ENCODE measurements around the gene UQCC2. TPM values are rescaled to one million over a fixed set of nuclear protein-coding genes. Genes with fewer than 3 reads are reported as not detected.

UQCC2 gene
- polyA plus RNA-seq, 1 donor: 65.1 TPM

DNA sequence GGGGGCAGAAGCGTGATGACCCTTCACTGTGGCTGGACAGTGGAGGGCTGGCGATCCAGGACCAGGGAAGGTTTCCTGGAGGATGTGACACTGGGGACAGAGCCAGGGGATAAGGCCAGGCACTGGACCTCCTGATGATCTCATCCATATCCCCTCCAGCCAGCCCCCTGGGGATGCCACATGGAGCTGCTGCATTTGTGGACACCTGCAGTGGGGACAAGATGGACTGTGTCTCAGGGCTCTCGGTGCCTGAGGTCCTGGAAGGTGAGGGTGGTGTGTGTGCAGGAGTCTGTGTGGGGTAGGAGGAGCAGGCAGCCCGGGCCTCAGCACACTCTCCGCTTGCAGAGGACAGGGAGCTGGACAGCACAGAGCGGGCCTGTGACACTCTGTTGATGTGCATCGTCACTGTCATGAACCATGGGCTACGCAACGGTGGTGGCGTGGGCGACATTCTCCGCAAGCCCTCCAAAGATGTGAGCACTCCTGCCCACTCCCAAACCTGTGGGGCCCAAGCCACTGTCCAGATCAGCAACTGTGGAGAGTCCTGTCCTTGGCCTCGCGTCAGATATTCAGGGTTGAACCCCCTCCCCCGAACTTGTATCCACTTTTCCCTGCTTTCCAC lies 19.9 kb downstream of the UQCC2 start:
- DNase-seq: no peak

DNA sequence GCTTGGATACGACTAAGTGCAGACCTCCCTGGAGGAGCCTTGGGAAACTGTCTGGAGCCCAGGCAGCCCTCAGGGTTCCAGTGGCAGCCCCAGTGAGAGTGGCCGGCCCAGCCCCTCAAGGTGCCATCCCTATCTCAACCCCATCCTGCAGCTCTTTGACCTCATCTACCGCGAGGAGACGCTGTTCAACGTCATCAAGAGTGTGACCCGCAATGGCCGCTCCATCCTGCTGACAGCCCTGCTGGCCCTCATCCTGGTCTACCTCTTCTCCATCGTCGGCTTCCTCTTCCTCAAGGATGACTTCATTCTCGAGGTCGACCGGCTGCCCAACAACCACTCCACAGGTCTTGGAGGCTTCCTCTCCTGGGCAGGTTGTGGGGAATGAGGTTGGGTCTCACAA lies 20.7 kb downstream of the UQCC2 start:
- no peak for DNase-seq

DNA sequence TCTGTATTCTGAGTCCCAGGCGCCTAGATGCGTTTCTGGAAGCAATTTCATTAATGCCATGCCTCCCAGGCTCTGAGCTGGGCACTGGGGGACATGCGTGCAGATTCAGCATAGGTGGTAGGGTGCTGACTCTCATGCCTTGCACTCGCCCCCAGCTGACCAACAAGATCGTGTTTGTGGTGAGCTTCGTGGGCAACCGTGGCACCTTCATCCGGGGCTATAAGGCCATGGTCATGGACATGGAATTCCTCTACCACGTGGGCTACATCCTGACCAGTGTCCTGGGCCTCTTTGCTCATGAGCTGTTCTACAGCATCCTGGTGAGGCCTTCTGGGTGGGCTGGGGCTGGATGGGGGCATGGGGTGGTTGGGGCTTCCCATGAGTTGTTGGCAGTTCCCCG lies 21.6 kb downstream of the UQCC2 start:
- DNase-seq: no peak

- DNase-seq: no peak
Measured at GRCh38 chr6:33689148-33689494, 22.4 kb downstream of the UQCC2 start.

GRCh38 chr6:33688451-33689147 lies 22.9 kb downstream of the UQCC2 start:
- DNase-seq: no peak

- no peak for DNase-seq
Measured at GRCh38 chr6:33688006-33688405, 23.5 kb downstream of the UQCC2 start.

DNA sequence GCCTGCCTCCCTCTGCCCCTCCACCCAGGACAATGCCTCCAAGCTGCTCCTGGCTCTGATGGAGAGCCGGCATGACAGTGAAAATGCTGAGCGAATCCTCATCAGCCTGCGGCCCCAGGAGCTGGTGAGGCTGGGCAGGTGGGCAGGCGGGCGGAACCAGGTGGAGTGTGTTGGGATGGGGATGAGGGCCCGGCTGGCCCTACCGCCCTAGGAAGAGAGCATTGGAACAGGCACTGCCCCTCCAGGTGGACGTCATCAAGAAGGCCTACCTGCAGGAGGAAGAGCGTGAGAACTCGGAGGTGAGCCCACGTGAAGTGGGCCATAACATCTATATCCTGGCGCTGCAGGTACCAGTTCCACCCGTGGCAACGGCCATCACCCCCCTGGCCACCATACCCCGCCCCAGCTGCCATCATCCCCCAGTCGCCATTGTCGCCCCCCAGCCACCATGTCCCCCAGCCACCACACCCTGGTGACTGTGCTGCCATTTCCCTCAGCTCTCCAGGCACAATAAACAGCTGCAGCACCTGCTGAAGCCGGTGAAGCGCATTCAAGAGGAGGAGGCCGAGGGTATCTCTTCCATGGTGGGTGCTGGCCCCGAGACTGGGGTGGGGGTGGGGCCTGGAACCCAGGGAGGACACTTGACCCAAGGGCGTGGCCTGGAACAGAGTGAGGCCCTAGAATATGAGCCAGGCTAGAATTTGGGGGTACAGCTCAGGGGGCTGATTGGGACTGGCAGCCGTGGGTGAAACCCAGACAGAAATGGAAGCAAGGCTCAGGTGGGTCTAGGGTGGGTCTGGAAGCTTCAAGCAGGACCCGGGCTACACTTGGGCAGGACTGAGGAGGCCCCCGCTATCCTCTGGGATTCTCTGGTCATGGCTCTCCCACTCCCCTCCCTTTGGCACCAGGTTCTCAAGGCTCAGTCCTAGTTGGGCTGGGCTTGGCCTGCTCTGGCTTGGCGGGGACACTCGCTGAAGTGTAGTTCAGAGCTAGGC lies 24.2 kb downstream of the UQCC2 start:
- no peak for DNase-seq

DNA sequence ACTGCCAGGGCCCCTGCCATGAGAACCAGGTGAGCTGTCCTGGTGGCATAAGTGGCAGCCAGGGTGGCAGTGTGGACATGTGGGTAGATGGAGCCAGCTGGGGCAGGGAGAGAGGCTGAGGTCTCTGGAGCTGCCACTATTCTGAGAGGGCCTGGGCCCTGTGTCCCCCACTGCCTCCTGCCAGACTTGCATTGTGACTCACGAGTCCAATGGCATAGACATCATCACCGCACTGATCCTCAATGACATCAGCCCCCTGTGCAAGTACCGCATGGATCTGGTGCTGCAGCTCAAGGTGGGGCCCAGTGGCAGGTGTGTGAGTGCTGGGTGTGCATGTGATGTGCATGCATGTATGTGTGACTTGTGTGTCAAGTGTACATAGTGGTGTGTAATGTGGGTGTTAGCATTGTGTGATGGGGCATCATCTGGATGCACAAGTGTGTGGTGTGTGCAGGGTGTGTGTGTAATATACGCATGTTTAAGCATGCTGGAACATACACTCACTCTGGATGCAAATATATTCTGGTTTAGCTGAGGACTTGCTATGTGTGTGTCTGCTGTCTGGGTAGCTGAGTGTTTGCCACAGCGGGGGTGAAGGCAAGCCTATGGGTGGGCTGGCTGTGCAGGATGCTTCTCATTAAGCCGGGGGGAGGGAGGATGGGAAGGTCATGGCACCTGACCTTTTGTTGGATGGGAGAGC lies 25.1 kb downstream of the UQCC2 start:
- DNase-seq: no peak

DNA sequence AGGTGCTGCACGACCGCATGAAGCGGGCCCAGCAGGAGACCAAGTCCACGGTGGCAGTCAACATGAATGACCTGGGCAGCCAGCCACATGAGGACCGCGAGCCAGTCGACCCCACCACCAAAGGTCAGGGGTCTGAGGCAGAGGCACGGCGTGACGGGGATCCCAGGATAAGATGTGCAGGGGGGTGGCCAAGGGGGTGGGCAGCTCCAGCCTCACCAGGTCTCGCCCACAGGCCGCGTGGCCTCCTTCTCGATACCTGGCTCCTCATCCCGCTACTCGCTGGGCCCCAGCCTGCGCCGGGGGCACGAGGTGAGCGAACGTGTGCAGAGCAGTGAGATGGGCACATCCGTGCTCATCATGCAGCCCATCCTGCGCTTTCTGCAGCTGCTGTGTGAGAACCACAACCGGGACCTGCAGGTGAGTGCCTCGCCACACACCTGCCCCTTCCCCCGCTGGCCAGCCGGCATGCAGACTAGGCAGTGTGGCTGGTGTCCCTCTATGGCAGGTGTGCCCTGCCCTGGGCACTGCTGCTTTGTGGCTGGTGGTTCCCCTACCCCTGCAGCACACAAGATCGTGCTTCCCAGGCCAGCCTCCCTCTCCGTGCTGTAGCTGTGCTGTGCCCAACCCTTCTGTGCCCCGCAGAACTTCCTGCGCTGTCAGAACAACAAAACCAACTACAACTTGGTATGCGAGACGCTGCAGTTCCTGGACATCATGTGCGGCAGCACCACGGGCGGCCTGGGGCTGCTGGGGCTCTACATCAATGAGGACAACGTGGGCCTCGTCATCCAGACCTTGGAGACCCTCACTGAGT lies 25.9 kb downstream of the UQCC2 start:
- no peak for DNase-seq

DNA sequence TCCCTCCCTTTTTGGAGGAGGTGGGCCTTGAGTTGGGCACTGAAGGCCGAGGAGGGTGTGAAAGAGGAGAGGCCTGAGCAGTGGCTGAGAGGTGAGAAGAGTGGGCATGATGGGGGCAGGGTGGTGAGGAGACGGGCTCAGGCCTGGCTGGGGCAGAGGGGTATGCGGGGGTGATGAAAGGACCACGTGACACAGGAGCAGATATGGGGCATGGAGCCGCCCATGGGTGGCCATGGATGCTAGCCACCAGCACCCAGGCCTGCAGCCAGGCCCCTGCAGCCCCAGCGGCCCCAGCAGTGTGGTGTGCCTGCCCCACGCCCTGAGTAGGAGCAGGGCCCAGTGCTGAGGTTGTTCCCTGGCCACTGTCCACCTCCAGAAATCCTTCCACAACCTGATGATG lies 26.5 kb downstream of the UQCC2 start:
- DNase-seq: no peak

DNA sequence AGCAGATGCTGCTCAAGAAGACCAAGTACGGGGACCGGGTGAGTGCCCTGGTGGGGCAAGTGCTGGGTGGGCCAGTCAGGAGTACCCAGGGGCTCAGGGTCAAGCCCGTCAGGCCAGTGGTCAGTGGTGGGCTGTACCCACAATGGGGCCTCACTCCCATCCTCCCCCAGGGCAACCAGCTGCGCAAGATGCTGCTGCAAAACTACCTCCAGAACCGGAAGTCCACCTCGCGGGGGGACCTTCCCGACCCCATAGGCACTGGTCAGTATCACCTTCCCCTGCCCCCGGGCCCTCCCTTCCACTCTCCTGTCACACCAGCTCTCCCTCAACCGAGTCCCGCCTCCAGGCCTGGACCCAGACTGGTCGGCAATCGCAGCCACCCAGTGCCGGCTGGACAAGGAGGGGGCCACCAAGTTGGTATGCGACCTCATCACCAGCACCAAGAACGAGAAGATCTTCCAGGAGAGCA lies 27.0 kb downstream of the UQCC2 start:
- DNase-seq: no peak

- DNase-seq: no peak
Measured at GRCh38 chr6:33683576-33684427, 27.7 kb downstream of the UQCC2 start.

DNA sequence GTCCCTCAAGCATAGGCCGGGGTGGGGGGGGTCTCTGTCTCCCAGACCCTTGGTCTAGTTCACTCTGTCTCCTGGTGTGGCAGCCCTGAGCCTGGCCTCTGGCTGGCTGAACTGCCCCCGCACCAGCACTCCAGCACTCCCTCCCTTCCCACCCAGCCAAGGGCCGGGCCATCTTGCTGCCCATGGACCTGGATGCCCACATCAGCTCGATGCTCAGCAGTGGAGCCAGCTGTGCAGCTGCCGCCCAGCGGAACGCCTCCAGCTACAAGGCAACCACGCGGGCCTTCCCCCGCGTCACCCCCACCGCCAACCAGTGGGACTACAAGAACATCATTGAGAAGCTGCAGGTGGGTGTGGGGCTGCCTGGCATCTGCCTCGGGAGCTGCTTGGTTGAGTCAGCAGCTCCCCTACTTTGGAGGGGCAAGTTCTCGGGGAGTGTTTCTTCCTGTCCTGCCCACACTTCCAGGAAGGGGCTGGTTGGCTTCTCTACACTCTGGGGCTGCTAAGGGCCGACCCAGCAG lies 28.4 kb downstream of the UQCC2 start:
- no peak for DNase-seq

- no peak for DNase-seq
Measured at GRCh38 chr6:33682341-33682740, 29.2 kb downstream of the UQCC2 start.

GRCh38 chr6:33679761-33680160 lies 31.7 kb downstream of the UQCC2 start:
- DNase-seq: no peak

GRCh38 chr6:33678932-33679490 lies 32.5 kb downstream of the UQCC2 start:
- DNase-seq: no peak

GRCh38 chr6:33678233-33678931 lies 33.1 kb downstream of the UQCC2 start:
- no peak for DNase-seq

- DNase-seq: no peak
Measured at GRCh38 chr6:33677689-33678088, 33.8 kb downstream of the UQCC2 start.

- DNase-seq: no peak
Measured at GRCh38 chr6:33677143-33677660, 34.3 kb downstream of the UQCC2 start.

Data from left kidney (tissue), 2 donors.